ENCODE results near the gene MLST8.

The MLST8 gene

GRCh38 chr16:2178321-2179106 lies 26.7 kb upstream of the MLST8 start:
- ChIA-PET POLR2A (interaction anchor here (0.9 kb wide), 1 partner anchor 16 kb away, joined by 3 read pairs; no protein-coding TSS in a partner anchor), CTCF (no interaction called here)
- no peak for TF ChIP-seq FOXK2 (IDR thresholded peaks at IDR 0.05)
- peak; percentile 68; the same call in 1 of the 2 replicates for TF ChIP-seq SP1 (IDR thresholded peaks at IDR 0.05)
- no peak for TF ChIP-seq FOXM1 (IDR thresholded peaks at IDR 0.05; ENCODE audit: borderline replicate concordance)
- TF ChIP-seq LEF1 (IDR thresholded peaks at IDR 0.05; ENCODE audit: borderline replicate concordance): no peak
- no peak for TF ChIP-seq TARDBP (IDR thresholded peaks at IDR 0.05)
- no peak for TF ChIP-seq L3MBTL2 (conservative IDR thresholded peaks at IDR 0.05)
- no peak for TF ChIP-seq ELF4 (IDR thresholded peaks at IDR 0.05)
- no peak for TF ChIP-seq ARNT (IDR thresholded peaks at IDR 0.05)
- no peak for TF ChIP-seq ZNF384 (IDR thresholded peaks at IDR 0.05)
- no peak for TF ChIP-seq NFRKB (IDR thresholded peaks at IDR 0.05)
- no peak for TF ChIP-seq CTBP1 (IDR thresholded peaks at IDR 0.05; ENCODE audit: borderline replicate concordance)
- TF ChIP-seq SUZ12 (IDR thresholded peaks at IDR 0.05): no peak
- TF ChIP-seq PKNOX1 (IDR thresholded peaks at IDR 0.05): peak; percentile 33; the same call in 1 of the 2 replicates
- TF ChIP-seq HDGF (IDR thresholded peaks at IDR 0.05; ENCODE audit: borderline replicate concordance): peak; percentile 50; the same call in 1 of the 2 replicates
- TF ChIP-seq FOXA1 (IDR thresholded peaks at IDR 0.05): no peak
- peak; percentile 98 for DNase-seq (ENCODE audit: extremely low spot score)

GRCh38 chr16:2179107-2179501 lies 26.1 kb upstream of the MLST8 start:
- CTCF ChIA-PET: no interaction called here
- no peak for DNase-seq (ENCODE audit: extremely low spot score)
- TF ChIP-seq L3MBTL2 (conservative IDR thresholded peaks at IDR 0.05): no peak
- TF ChIP-seq FOXK2 (IDR thresholded peaks at IDR 0.05): no peak
- no peak for TF ChIP-seq CTBP1 (IDR thresholded peaks at IDR 0.05; ENCODE audit: borderline replicate concordance)
- TF ChIP-seq ARNT (IDR thresholded peaks at IDR 0.05): no peak
- no peak for TF ChIP-seq TARDBP (IDR thresholded peaks at IDR 0.05)
- no peak for TF ChIP-seq NFRKB (IDR thresholded peaks at IDR 0.05)
- no peak for TF ChIP-seq ELF4 (IDR thresholded peaks at IDR 0.05)
- no peak for TF ChIP-seq FOXA1 (IDR thresholded peaks at IDR 0.05)
- TF ChIP-seq FOXM1 (IDR thresholded peaks at IDR 0.05; ENCODE audit: borderline replicate concordance): no peak
- TF ChIP-seq BHLHE40 (IDR thresholded peaks at IDR 0.05; ENCODE audit: borderline replicate concordance): no peak
- TF ChIP-seq HDGF (IDR thresholded peaks at IDR 0.05; ENCODE audit: borderline replicate concordance): no peak
- TF ChIP-seq LEF1 (IDR thresholded peaks at IDR 0.05; ENCODE audit: borderline replicate concordance): no peak
- no peak for TF ChIP-seq PKNOX1 (IDR thresholded peaks at IDR 0.05)
- TF ChIP-seq ZNF384 (IDR thresholded peaks at IDR 0.05): no peak
- TF ChIP-seq SUZ12 (IDR thresholded peaks at IDR 0.05): no peak
- TF ChIP-seq SP1 (IDR thresholded peaks at IDR 0.05): no peak
- POLR2A ChIA-PET: no interaction called here

- ChIA-PET POLR2A (no interaction called here), CTCF (no interaction called here)
- DNase-seq (ENCODE audit: extremely low spot score): no peak
- no peak for TF ChIP-seq FOXM1 (IDR thresholded peaks at IDR 0.05; ENCODE audit: borderline replicate concordance)
- TF ChIP-seq BHLHE40 (IDR thresholded peaks at IDR 0.05; ENCODE audit: borderline replicate concordance): no peak
These were observed 25.7 kb upstream of the MLST8 start for GRCh38 chr16:2179576-2179975.

- DNase-seq (ENCODE audit: extremely low spot score): no peak
- TF ChIP-seq SP1 (IDR thresholded peaks at IDR 0.05): no peak
- TF ChIP-seq FOXM1 (IDR thresholded peaks at IDR 0.05; ENCODE audit: borderline replicate concordance): no peak
- TF ChIP-seq ELF4 (IDR thresholded peaks at IDR 0.05): no peak
- no peak for TF ChIP-seq PKNOX1 (IDR thresholded peaks at IDR 0.05)
- no peak for TF ChIP-seq FOXA1 (IDR thresholded peaks at IDR 0.05)
- no peak for TF ChIP-seq FOXK2 (IDR thresholded peaks at IDR 0.05)
- no peak for TF ChIP-seq ARNT (IDR thresholded peaks at IDR 0.05)
- TF ChIP-seq TARDBP (IDR thresholded peaks at IDR 0.05): no peak
- no peak for TF ChIP-seq NFRKB (IDR thresholded peaks at IDR 0.05)
- no peak for TF ChIP-seq BHLHE40 (IDR thresholded peaks at IDR 0.05; ENCODE audit: borderline replicate concordance)
- no peak for TF ChIP-seq L3MBTL2 (conservative IDR thresholded peaks at IDR 0.05)
- no peak for TF ChIP-seq ZNF384 (IDR thresholded peaks at IDR 0.05)
- no peak for TF ChIP-seq SUZ12 (IDR thresholded peaks at IDR 0.05)
- TF ChIP-seq CTBP1 (IDR thresholded peaks at IDR 0.05; ENCODE audit: borderline replicate concordance): no peak
- no peak for TF ChIP-seq HDGF (IDR thresholded peaks at IDR 0.05; ENCODE audit: borderline replicate concordance)
- no peak for TF ChIP-seq LEF1 (IDR thresholded peaks at IDR 0.05; ENCODE audit: borderline replicate concordance)
- ChIA-PET POLR2A (interaction anchor here (1.2 kb wide), 1 partner anchor 26 kb away, joined by 3 read pairs; no protein-coding TSS in a partner anchor), CTCF (no interaction called here)
These were observed 24.8 kb upstream of the MLST8 start for GRCh38 chr16:2180461-2180860.

GRCh38 chr16:2180962-2181923 lies 24.0 kb upstream of the MLST8 start:
- POLR2A ChIA-PET: interaction anchor here (0.7 to 1.2 kb wide), 2 partner anchors 8 to 27 kb away, joined by 3 read pairs; no protein-coding TSS in a partner anchor
- CTCF ChIA-PET: no interaction called here
- TF ChIP-seq TARDBP (IDR thresholded peaks at IDR 0.05) (no peak), SUZ12 (IDR thresholded peaks at IDR 0.05) (no peak), CTBP1 (IDR thresholded peaks at IDR 0.05; ENCODE audit: borderline replicate concordance) (no peak), PKNOX1 (IDR thresholded peaks at IDR 0.05) (no peak), NFRKB (IDR thresholded peaks at IDR 0.05) (no peak), ELF4 (IDR thresholded peaks at IDR 0.05) (no peak), HDGF (IDR thresholded peaks at IDR 0.05; ENCODE audit: borderline replicate concordance) (no peak), BHLHE40 (IDR thresholded peaks at IDR 0.05; ENCODE audit: borderline replicate concordance) (no peak), FOXK2 (IDR thresholded peaks at IDR 0.05) (no peak), SP1 (IDR thresholded peaks at IDR 0.05) (no peak), FOXM1 (IDR thresholded peaks at IDR 0.05; ENCODE audit: borderline replicate concordance) (no peak), L3MBTL2 (conservative IDR thresholded peaks at IDR 0.05) (no peak), FOXA1 (IDR thresholded peaks at IDR 0.05) (no peak), ZNF384 (IDR thresholded peaks at IDR 0.05) (no peak), LEF1 (IDR thresholded peaks at IDR 0.05; ENCODE audit: borderline replicate concordance) (no peak), ARNT (IDR thresholded peaks at IDR 0.05) (no peak)
- DNase-seq (ENCODE audit: extremely low spot score): no peak
